ENCODE results near the gene KCNJ13.

The KCNJ13 gene

DNA sequence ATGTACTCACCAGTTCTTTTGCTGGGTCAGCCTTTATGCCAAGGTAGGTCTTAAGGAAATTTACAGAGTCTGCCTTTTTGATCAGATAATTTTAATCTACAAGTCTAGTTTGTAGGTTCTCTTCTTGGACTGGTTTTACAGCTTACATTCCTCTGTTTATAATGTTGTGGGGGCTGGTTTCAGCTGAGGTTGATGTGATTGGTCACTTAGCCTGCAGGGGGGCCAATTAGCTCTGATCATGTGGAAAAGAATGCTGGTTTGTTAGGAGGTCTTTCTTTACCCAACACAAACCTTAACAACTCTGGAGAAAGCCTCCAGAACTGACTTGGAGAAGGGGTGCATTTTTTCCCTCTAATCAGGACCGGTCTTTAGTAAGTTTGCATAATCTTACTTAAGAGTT is at the start of gene KCNJ13:
KCNJ13 (minus strand) TSS at position 131 of the 400 bp plus-strand sequence. CDS start 5,203 bp downstream, outside the sequence.
- FAIRE-seq: no peak

- no peak for FAIRE-seq
Measured at GRCh38 chr2:232817756-232818155, 41.4 kb upstream of the KCNJ13 start.

DNA sequence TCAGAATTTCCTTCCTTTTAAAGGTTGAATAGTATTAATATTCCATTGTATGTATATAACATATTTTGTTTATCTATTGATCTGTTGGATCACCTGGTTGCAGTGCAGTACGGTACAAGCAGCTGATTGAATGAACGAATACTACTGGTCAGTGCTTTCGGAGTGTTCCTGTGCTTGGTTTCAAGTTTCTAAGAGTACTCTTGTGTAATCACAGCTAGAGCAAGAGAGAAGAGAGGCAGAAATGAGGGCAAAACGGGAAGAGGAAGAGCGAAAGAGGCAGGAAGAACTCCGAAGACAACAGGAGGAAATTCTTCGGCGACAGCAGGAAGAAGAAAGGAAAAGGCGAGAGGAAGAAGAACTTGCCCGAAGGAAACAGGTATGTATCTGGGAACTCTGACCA is 40.3 kb upstream of the KCNJ13 start:
- FAIRE-seq: no peak

GRCh38 chr2:232815569-232815968 is 39.2 kb upstream of the KCNJ13 start:
- no peak for FAIRE-seq

DNA sequence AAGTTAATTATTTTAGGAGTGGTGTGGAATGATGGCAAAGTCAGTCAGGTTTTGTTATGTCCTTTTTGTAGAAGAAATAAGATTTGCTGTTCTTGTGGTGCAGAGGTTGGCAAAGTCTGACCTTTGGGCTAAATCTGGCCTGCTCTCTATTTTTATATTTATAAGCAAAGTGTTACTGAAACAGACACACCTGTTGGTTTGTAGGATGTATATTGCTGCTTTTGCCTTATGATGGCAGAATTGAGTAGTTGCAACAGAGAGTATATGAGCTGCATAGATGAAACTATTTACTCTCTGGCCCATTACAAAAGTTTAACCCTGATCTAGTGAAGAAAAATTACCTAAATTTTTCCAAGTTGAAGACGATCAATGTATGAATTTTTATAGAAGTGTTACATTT is 34.1 kb upstream of the KCNJ13 start:
- no peak for FAIRE-seq

- FAIRE-seq: no peak
Measured at GRCh38 chr2:232809349-232810124, 33.2 kb upstream of the KCNJ13 start.

GRCh38 chr2:232802091-232802490 is 25.7 kb upstream of the KCNJ13 start:
- FAIRE-seq: no peak

GRCh38 chr2:232800166-232800565 is 23.8 kb upstream of the KCNJ13 start:
- no peak for FAIRE-seq

GRCh38 chr2:232798187-232798586 is 21.8 kb upstream of the KCNJ13 start:
- FAIRE-seq: no peak

GRCh38 chr2:232795920-232796319 is 19.6 kb upstream of the KCNJ13 start:
- no peak for FAIRE-seq

GRCh38 chr2:232794981-232795380 is 18.6 kb upstream of the KCNJ13 start:
- no peak for FAIRE-seq

- FAIRE-seq: no peak
Measured at GRCh38 chr2:232793271-232793670, 16.9 kb upstream of the KCNJ13 start.

DNA sequence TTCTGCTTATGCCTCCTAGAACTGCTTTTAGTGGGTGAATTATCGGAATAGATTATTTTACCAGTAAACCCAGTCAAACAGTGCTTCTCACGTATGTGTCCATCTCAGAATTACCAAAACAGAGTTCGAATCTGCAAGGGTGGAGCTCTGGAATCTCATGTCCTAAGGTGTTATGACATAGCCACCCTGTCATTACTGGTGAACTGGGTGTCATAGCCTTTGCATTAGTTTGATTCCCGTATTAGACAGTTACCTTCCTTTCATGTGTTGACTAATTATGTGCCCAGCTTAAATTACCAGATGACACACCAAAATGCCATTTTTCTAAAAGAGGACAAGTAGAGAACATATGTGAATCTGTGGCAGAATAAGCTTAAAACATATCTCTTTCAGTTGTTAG is 15.2 kb upstream of the KCNJ13 start:
- no peak for FAIRE-seq

- no peak for FAIRE-seq
Measured at GRCh38 chr2:232789082-232789481, 12.7 kb upstream of the KCNJ13 start.

DNA sequence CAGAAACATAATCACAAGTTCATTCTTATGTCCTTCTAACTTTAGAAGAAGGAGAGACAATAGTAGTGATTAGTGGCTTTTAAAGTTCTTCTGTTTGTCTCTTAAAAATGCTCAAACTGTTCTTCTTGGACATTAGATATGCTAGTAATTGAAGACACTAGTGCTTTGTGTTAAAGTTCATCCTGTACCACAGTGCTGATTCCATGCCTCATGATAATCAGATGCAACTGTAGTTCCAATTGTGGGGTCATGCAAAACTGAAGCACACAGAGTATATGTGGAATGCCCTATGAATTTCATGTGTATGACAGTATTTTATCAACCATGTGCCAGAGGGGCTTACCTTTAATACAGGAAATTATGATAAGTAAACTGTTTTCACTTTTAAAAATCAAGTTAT is 11.4 kb upstream of the KCNJ13 start:
- no peak for FAIRE-seq

DNA sequence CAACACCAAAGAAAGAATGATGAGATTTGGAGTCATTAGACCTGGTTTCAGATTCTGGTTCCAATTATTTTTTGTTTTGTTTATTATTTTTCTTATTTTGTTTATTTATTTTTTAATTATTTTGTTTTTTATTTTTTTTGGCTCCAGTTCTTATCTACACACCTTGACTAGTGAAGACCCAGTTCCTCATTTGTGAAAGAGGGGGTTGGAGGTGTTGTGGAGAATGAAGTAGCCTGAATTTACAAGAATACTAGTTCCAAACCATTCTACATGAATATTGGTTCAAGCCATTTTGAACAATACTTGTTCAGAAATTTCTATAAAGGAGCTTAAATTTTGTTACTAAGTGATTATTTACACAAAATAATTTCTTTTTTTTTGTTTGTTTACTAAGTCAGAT is 6.9 kb upstream of the KCNJ13 start:
- FAIRE-seq: no peak

DNA sequence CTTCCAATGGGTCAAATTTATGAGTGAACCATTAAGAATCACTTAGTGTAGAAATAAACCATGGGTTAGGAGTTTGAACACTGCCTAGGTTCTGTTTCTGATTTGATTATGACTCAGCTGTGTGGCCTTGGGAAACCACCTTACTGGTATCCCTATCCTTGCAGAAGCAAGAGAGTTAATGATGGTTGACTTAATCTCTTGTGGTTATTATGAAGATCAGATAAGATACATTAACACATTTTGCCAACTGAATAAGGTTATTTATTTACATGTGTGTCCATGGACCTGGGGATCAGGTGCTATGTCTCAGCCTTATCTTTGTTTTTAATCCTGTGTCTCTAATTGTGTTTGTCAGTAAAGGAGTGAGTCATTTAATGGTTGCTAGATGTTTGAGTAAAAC is 5.4 kb upstream of the KCNJ13 start:
- FAIRE-seq: no peak

GRCh38 chr2:232779934-232780333 is 3.6 kb upstream of the KCNJ13 start:
- FAIRE-seq: no peak

GRCh38 chr2:232779465-232779864 is 3.1 kb upstream of the KCNJ13 start:
- FAIRE-seq: no peak

GRCh38 chr2:232777276-232777675 is 911 bp upstream of the KCNJ13 start:
- FAIRE-seq: no peak

GRCh38 chr2:232773815-232774214 is 2.5 kb downstream of the KCNJ13 start:
- no peak for FAIRE-seq

- FAIRE-seq: no peak
Measured at GRCh38 chr2:232772531-232772930, 3.8 kb downstream of the KCNJ13 start.

DNA sequence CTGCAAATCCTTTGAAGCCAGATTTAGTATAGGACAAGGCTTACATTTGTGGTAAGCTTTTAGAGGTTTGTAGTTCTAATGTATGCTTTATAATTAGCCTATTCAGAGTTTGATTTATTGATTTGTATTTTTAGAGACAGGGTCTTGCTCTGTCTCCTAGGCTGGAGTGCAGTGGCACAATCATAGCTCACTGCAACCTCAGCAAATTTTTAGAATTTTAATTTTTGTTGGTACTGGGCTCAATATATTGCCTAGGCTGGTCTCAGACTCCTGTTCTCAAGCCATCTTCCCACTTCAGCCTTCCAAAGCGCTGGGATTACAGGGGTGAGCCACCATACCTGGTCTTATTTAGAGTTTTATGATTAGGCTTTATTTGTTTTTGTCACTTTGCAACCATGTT is 4.5 kb downstream of the KCNJ13 start:
- no peak for FAIRE-seq

DNA sequence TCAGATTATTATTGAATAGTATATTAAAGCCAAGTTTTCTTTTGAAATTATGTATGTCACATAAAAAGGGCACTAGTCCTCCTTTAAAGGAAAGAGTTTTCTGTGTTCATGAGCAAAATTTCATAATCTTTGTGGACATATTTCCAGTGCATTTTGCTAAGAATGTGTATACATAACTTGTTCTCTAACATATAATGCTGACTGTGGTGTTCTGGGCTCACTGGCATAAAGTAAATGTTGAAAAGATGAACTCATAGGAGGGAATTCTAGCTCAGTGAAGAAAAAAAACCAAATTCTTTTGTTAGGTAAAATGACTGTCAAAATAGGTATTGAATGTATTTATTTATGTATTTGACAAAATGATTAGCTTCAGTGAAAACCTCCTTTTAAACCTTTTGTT is 6.2 kb downstream of the KCNJ13 start:
- FAIRE-seq: no peak

- FAIRE-seq: no peak
Measured at GRCh38 chr2:232767866-232768265, 8.5 kb downstream of the KCNJ13 start.
